ENCODE data around the gene PTGIS. TPM values are rescaled to one million over a fixed set of nuclear protein-coding genes. Genes with fewer than 3 reads are reported as not detected.

PTGIS gene
- total RNA-seq, 1 experiment from 2014 or later: 26.9 TPM

DNA sequence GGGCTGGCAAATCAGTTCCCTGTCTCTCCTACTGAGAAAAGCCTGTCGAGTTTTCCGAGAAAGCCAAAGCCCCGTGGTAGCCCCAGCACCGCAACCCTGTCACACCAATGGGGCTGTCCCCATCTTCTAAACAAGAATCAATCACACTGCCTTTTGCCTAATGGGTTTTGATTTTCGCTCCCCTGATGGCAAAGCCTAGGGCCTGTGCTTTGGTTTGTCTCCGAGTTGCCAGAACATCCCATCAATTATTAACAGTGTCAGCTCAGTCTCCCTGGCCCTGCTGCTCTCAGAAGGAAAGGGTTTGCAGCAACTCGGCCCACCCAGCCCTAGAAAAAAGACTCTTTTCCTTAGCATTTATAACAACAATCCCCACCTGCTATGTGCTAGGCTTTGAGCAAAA lies 89.7 kb downstream of the PTGIS start:
- Histone ChIP-seq H3K9me3 (ENCODE audit: insufficient read depth, low read depth) (no peaks in the 10 kb centered on the region), H3K36me3 (ENCODE audit: low read depth) (no peaks in the 10 kb centered on the region), H3K4me3 (no peak overlapping the region), H4K20me1 (ENCODE audit: insufficient read depth) (no peaks in the 10 kb centered on the region), H3F3A (ENCODE audit: insufficient read depth, low read depth) (peaks cover 7% of the 10 kb centered on the region; the same call in 1 of the 2 replicates), H3K4me2 (no peak overlapping the region), H3K79me2 (ENCODE audit: low read depth) (no peaks in the 10 kb centered on the region), H3K27me3 (ENCODE audit: insufficient read depth, low read depth) (peaks cover 43% of the 10 kb centered on the region), H3K4me1 (replicated peaks; ENCODE audit: insufficient read depth) (no peaks in the 10 kb centered on the region), H2AFZ (no peak overlapping the region), H3K27ac (no peak overlapping the region), H3K9me2 (ENCODE audit: insufficient read depth) (no peaks in the 10 kb centered on the region)
- intact Hi-C loops (cut with micrococcal nuclease; ENCODE audit: unreplicated experiment): no loop called here
- CTCF ChIA-PET: no interaction called here
- no peak for DNase-seq
- BruUV-seq (replicated peaks): no TSS peak
- TF ChIP-seq, protein P1, sequence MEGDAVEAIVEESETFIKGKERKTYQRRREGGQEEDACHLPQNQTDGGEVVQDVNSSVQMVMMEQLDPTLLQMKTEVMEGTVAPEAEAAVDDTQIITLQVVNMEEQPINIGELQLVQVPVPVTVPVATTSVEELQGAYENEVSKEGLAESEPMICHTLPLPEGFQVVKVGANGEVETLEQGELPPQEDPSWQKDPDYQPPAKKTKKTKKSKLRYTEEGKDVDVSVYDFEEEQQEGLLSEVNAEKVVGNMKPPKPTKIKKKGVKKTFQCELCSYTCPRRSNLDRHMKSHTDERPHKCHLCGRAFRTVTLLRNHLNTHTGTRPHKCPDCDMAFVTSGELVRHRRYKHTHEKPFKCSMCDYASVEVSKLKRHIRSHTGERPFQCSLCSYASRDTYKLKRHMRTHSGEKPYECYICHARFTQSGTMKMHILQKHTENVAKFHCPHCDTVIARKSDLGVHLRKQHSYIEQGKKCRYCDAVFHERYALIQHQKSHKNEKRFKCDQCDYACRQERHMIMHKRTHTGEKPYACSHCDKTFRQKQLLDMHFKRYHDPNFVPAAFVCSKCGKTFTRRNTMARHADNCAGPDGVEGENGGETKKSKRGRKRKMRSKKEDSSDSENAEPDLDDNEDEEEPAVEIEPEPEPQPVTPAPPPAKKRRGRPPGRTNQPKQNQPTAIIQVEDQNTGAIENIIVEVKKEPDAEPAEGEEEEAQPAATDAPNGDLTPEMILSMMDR (conservative IDR thresholded peaks at IDR 0.05): no peak
- no peak for TF ChIP-seq EZH2 (IDR thresholded peaks at IDR 0.05; ENCODE audit: low read depth)
- POLR2A ChIA-PET (ENCODE audit: unreplicated experiment): no interaction called here

DNA sequence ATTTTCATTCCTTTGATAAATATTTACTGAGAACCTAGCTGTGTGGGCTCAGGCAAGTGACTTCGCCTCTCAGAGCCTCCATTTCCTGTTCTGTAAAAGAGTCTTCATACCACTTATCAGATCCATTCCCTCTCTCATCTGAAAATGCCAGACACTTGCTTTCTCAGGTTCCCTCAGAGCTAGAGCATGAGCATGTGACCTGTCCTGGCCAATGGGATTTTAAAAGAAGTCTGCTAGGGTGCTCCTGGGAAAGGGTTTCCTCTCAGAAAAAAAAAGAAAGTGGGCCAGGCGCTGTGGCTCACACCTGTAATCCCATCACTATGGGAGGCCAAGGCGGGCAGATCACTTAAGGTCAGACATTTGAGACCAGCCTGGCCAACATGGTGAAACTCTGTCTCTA lies 90.7 kb downstream of the PTGIS start:
- Histone ChIP-seq H4K20me1 (ENCODE audit: insufficient read depth) (no peaks in the 10 kb centered on the region), H3K9me3 (ENCODE audit: insufficient read depth, low read depth) (no peaks in the 10 kb centered on the region), H3K79me2 (ENCODE audit: low read depth) (no peaks in the 10 kb centered on the region), H2AFZ (no peak overlapping the region), H3K27me3 (ENCODE audit: insufficient read depth, low read depth) (peaks cover 50% of the 10 kb centered on the region), H3K36me3 (ENCODE audit: low read depth) (no peaks in the 10 kb centered on the region), H3K27ac (no peak overlapping the region), H3K4me1 (replicated peaks; ENCODE audit: insufficient read depth) (no peaks in the 10 kb centered on the region), H3K4me3 (no peak overlapping the region), H3K4me2 (no peak overlapping the region), H3F3A (ENCODE audit: insufficient read depth, low read depth) (peaks cover 7% of the 10 kb centered on the region; the same call in 1 of the 2 replicates), H3K9me2 (ENCODE audit: insufficient read depth) (no peaks in the 10 kb centered on the region)
- no TSS peak for BruUV-seq (replicated peaks)
- intact Hi-C loops (cut with micrococcal nuclease; ENCODE audit: unreplicated experiment): no loop called here
- POLR2A ChIA-PET (ENCODE audit: unreplicated experiment): no interaction called here
- no peak for DNase-seq
- CTCF ChIA-PET: interaction anchor here (0.7 kb wide), 1 partner anchor 16 kb away, joined by 4 read pairs; no protein-coding TSS in a partner anchor
- no peak for TF ChIP-seq EZH2 (IDR thresholded peaks at IDR 0.05; ENCODE audit: low read depth)
- TF ChIP-seq, protein P1 (conservative IDR thresholded peaks at IDR 0.05): no peak

DNA sequence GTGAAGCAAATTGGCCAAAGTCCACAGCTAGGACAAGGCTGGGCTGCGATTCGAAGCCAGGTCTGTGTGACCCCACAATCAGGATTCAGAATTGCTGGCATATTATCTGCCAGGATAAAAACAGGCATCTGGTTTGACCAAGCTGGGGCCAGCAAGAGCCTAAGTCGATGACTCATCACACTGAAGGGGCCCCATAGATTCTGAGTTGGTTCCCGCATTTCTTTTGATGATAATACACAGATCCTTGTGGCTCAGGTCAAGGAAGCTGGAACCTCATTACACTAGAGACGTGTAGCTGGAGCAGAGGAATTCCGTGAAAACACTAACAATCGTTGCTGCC lies 92.0 kb downstream of the PTGIS start:
- Histone ChIP-seq H3K79me2 (ENCODE audit: low read depth) (no peaks in the 10 kb centered on the region), H2AFZ (no peak overlapping the region), H3K9me3 (ENCODE audit: insufficient read depth, low read depth) (no peaks in the 10 kb centered on the region), H4K20me1 (ENCODE audit: insufficient read depth) (no peaks in the 10 kb centered on the region), H3K4me3 (no peak overlapping the region), H3K9me2 (ENCODE audit: insufficient read depth) (no peaks in the 10 kb centered on the region), H3K27me3 (ENCODE audit: insufficient read depth, low read depth) (peaks cover 62% of the 10 kb centered on the region), H3K4me1 (replicated peaks; ENCODE audit: insufficient read depth) (no peaks in the 10 kb centered on the region), H3K27ac (no peak overlapping the region), H3F3A (ENCODE audit: insufficient read depth, low read depth) (no peaks in the 10 kb centered on the region), H3K36me3 (ENCODE audit: low read depth) (no peaks in the 10 kb centered on the region), H3K4me2 (no peak overlapping the region)
- TF ChIP-seq EZH2 (IDR thresholded peaks at IDR 0.05; ENCODE audit: low read depth): no peak
- TF ChIP-seq, protein P1 (conservative IDR thresholded peaks at IDR 0.05): no peak
- ChIA-PET CTCF (no interaction called here), POLR2A (ENCODE audit: unreplicated experiment) (no interaction called here)
- intact Hi-C loops (cut with micrococcal nuclease; ENCODE audit: unreplicated experiment): no loop called here
- DNase-seq: no peak
- no TSS peak for BruUV-seq (replicated peaks)

Data from PC-9 (cell line).